CD4-positive, alpha-beta T cell (primary cell): Measurements from ENCODE around the gene LPO. TPM values are rescaled to one million over a fixed set of nuclear protein-coding genes. Genes with fewer than 3 reads are reported as not detected.

ENCODE experiments used
- ATAC-seq: fragments of 200-7000 bp; cut with Tn5 transposase; one replicate; pipeline ENCODE4 v1.10.0; 2022; ENCODE audit warnings: mild to moderate bottlenecking; ENCODE audit not compliant: poor library complexity
- CTCF ChIA-PET: fragments of 350-600 bp; sonication (Branson Sonifier 250); formaldehyde crosslinking; loops from one replicate; lab custom pipeline; 2021; ENCODE audit warnings: antibody characterized with exemption, inconsistent platforms; lab: Charles Lee
- POLR2A ChIA-PET: fragments of 350-600 bp; sonication (Branson Sonifier 250); formaldehyde crosslinking; loops from one replicate; lab custom pipeline; 2021; ENCODE audit warnings: antibody characterized with exemption, inconsistent platforms; lab: Charles Lee
- DNase-seq, 14 experiments: peaks; one replicate each; pipeline ENCODE4 v3.0.0-alpha.2; 2013 to 2020; ENCODE audit warnings: mixed read lengths in 2 of 14
- H3K27ac ChIP-seq, 2 donors: one replicate each; pipeline versions ENCODE4 v1.5.1 to v1.7.0; 2013; ENCODE audit warnings: low read length in 2 of 2, low read depth in 1 of 2, mild to moderate bottlenecking in 1 of 2
- H3K27me3 ChIP-seq, 2 experiments: 1 replicate in 1 of 2; 2 replicates in 1 of 2; pipeline versions ENCODE4 v1.6.1 to v1.7.0; 2013; ENCODE audit warnings: low read length in 2 of 2, control low read depth in 1 of 2, mild to moderate bottlenecking in 1 of 2, moderate library complexity in 1 of 2; ENCODE audit not compliant: insufficient read depth in 2 of 2, control insufficient read depth in 1 of 2
- H3K36me3 ChIP-seq: one replicate; pipeline ENCODE4 v1.6.1; 2013; ENCODE audit warnings: low read length, control low read depth; ENCODE audit not compliant: insufficient read depth
- H3K4me1 ChIP-seq: one replicate; pipeline ENCODE4 v1.6.1; 2013; ENCODE audit warnings: low read length, control low read depth; ENCODE audit not compliant: insufficient read depth
- H3K4me3 ChIP-seq: one replicate; pipeline ENCODE4 v1.5.1; 2013; ENCODE audit warnings: mild to moderate bottlenecking, low read length, moderate library complexity
- H3K9me3 ChIP-seq, 2 experiments: 1 replicate in 1 of 2; 2 replicates in 1 of 2; pipeline versions ENCODE4 v1.6.1 to v1.7.0; 2013; ENCODE audit warnings: low read length in 2 of 2, mild to moderate bottlenecking in 2 of 2, control low read depth in 1 of 2, moderate library complexity in 1 of 2; ENCODE audit not compliant: control insufficient read depth in 1 of 2, insufficient read depth in 1 of 2
- H3K27ac Mint-ChIP-seq: one replicate; pipeline ENCODE4 v1.8.0; 2020; ENCODE audit warnings: mixed read lengths
- H3K27me3 Mint-ChIP-seq: one replicate; pipeline ENCODE4 v1.8.0; 2021; ENCODE audit warnings: mixed read lengths
- H3K36me3 Mint-ChIP-seq: one replicate; pipeline ENCODE4 v1.8.0; 2021; ENCODE audit warnings: low read depth, mixed read lengths
- H3K4me1 Mint-ChIP-seq: one replicate; pipeline ENCODE4 v1.8.0; 2021; ENCODE audit warnings: low read depth, mixed read lengths
- H3K4me3 Mint-ChIP-seq: one replicate; pipeline ENCODE4 v1.8.0; 2020; ENCODE audit warnings: mild to moderate bottlenecking, mixed read lengths
- H3K9me3 Mint-ChIP-seq: one replicate; pipeline ENCODE4 v1.8.0; 2020; ENCODE audit warnings: mixed read lengths
- intact Hi-C, 2 experiments: fragments of 100-400 bp; cut with DNase I in 1 of 2; cut with micrococcal nuclease in 1 of 2; formaldehyde crosslinking; loops; one replicate each; pipeline versions ENCODE4 v1.15.1 to v1.9.0; 2023 to 2025; cut with DNase I, micrococcal nuclease
- total RNA-seq, 174 experiments: library from RNA in 2 of 174; stranded (reverse) in 2 of 174; gene quantifications; one replicate each; pipeline ENCODE4 v1.2.3 and lab custom pipeline; 2021 to 2026
- TF ChIP-seq, protein P1 (sequence below): fragments of 200-600 bp; IDR thresholded peaks from one replicate; pipeline ENCODE4 v1.8.0; 2022; ENCODE audit warnings: antibody characterized with exemption, mild to moderate bottlenecking

Gene LPO
- total RNA-seq, 2 experiments from 2014 or later, result not detected

DNA sequence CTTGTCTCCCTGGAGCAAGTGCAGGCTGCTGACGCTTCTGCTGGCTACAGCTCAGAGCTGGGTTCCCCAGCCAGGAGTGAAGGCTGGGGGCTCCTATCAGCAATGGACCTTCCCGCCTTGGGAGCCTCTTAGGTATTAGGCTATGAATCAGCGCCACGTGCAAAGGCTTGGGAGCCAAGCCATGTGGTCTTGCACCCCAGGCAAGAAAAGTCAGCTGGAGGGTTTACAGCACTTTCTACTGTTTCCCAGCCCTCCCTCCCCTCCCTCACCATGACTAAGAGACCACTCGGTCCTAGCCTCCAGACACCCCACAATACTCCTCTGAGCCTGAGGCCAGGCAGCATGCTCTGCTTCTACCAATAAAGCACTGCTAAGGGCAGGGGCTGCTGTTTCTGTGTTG lies 33.6 kb upstream of the LPO start:
- no peak overlapping the region for H3K27ac Mint-ChIP-seq
- CTCF ChIA-PET, result no interaction called here
- no peaks in the 10 kb centered on the region for H3K9me3 Mint-ChIP-seq
- no peak for ATAC-seq
- TF ChIP-seq, protein P1, sequence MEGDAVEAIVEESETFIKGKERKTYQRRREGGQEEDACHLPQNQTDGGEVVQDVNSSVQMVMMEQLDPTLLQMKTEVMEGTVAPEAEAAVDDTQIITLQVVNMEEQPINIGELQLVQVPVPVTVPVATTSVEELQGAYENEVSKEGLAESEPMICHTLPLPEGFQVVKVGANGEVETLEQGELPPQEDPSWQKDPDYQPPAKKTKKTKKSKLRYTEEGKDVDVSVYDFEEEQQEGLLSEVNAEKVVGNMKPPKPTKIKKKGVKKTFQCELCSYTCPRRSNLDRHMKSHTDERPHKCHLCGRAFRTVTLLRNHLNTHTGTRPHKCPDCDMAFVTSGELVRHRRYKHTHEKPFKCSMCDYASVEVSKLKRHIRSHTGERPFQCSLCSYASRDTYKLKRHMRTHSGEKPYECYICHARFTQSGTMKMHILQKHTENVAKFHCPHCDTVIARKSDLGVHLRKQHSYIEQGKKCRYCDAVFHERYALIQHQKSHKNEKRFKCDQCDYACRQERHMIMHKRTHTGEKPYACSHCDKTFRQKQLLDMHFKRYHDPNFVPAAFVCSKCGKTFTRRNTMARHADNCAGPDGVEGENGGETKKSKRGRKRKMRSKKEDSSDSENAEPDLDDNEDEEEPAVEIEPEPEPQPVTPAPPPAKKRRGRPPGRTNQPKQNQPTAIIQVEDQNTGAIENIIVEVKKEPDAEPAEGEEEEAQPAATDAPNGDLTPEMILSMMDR, result no peak
- no peak overlapping the region for H3K4me3 Mint-ChIP-seq
- peaks cover 4% of the 10 kb centered on the region for H3K27me3 Mint-ChIP-seq
- Histone ChIP-seq H3K27ac (no peak overlapping the region), H3K36me3 (peaks cover 11% of the 10 kb centered on the region), H3K27me3 (no peaks in the 10 kb centered on the region), H3K9me3 (no peaks in the 10 kb centered on the region), H3K4me3 (no peak overlapping the region), H3K4me1 (peaks cover 5% of the 10 kb centered on the region)
- POLR2A ChIA-PET, result no interaction called here
- H3K36me3 Mint-ChIP-seq, result peaks cover 32% of the 10 kb centered on the region
- intact Hi-C loops, result loop anchor here in 1 of 2 experiments (5.0 kb wide), 1 partner anchor 243 kb away; no protein-coding TSS in a partner anchor
- peaks cover 4% of the 10 kb centered on the region for H3K4me1 Mint-ChIP-seq
- DNase-seq, result no peak

DNA sequence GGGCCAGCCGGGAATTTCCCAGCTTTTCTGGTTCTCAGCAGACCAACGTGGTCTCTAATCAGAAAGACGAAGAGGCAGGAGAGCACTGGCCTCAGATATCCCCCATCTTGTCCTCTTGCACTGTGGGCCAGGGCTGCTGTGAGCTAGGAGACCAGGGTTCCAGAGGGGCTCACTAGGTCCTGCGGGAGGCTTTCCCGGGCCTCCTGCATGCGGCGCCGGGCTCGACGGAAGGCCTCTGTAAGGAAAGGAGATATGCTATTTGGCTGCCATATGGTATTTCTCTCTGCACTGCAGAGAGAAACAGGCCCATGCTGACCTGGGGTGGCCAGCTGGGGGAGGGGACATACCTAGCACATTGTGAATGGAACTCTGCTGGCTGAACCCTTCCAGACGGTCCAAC lies 32.4 kb upstream of the LPO start:
- Mint-ChIP-seq H3K36me3 (peaks cover 43% of the 10 kb centered on the region), H3K9me3 (no peaks in the 10 kb centered on the region), H3K27ac (no peak overlapping the region), H3K4me3 (no peak overlapping the region), H3K27me3 (no peaks in the 10 kb centered on the region), H3K4me1 (no peaks in the 10 kb centered on the region)
- CTCF ChIA-PET, result no interaction called here
- Histone ChIP-seq H3K4me3 (no peak overlapping the region), H3K9me3 (no peaks in the 10 kb centered on the region), H3K4me1 (no peaks in the 10 kb centered on the region), H3K27me3 (no peaks in the 10 kb centered on the region), H3K27ac (no peak overlapping the region), H3K36me3 (peaks cover 21% of the 10 kb centered on the region)
- ATAC-seq (no peak), DNase-seq (no peak)
- TF ChIP-seq, protein P1, result no peak
- intact Hi-C loops, result no loop called here
- POLR2A ChIA-PET, result no interaction called here

GRCh38 chr17:58207451-58207850 lies 30.9 kb upstream of the LPO start:
- Histone ChIP-seq H3K4me1 (no peaks in the 10 kb centered on the region), H3K4me3 (no peak overlapping the region), H3K9me3 (no peaks in the 10 kb centered on the region), H3K27me3 (no peaks in the 10 kb centered on the region), H3K36me3 (peaks cover 26% of the 10 kb centered on the region), H3K27ac (no peak overlapping the region)
- no peaks in the 10 kb centered on the region for H3K27me3 Mint-ChIP-seq
- intact Hi-C loops, result no loop called here
- H3K4me1 Mint-ChIP-seq, result no peaks in the 10 kb centered on the region
- DNase-seq, result no peak
- H3K4me3 Mint-ChIP-seq, result no peak overlapping the region
- TF ChIP-seq, protein P1, result no peak
- ATAC-seq, result no peak
- H3K36me3 Mint-ChIP-seq, result peaks cover 58% of the 10 kb centered on the region
- POLR2A ChIA-PET, result no interaction called here
- no peaks in the 10 kb centered on the region for H3K9me3 Mint-ChIP-seq
- CTCF ChIA-PET, result no interaction called here
- H3K27ac Mint-ChIP-seq, result no peak overlapping the region
